ENCODE data around the gene RBM22.

The RBM22 gene

DNA sequence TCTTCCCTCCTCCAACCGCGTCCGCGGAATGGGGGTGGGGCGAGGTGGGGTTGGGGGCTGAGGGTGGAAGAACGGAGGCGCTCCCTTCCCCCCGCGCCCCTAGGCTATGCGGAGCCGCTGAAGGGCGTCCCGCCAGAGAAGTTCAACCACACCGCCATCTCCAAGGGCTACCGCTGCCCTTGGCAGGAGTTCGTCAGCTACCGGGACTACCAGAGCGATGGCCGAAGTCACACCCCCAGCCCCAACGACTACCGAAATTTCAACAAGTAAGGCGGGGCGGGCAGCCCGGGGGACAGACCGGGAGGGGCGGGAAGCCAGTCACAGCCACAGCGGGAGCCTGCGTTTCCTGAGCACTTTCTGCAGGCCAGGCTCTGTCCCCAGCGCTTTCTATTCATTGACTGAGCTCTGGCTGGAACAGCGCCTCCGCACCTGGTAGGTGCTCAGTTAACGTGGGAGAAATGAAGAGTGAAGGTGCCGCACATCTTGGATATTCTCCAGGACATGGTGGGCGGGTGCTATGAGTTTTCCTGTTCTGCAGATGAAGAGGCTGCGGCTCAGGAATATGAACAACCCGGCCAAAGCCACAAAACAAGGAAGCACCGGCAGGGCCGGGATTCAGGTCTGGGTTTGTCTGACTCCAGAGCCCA is 28.5 kb downstream of the RBM22 start:
- no peak for DNase-seq (ENCODE audit: low read depth)

DNA sequence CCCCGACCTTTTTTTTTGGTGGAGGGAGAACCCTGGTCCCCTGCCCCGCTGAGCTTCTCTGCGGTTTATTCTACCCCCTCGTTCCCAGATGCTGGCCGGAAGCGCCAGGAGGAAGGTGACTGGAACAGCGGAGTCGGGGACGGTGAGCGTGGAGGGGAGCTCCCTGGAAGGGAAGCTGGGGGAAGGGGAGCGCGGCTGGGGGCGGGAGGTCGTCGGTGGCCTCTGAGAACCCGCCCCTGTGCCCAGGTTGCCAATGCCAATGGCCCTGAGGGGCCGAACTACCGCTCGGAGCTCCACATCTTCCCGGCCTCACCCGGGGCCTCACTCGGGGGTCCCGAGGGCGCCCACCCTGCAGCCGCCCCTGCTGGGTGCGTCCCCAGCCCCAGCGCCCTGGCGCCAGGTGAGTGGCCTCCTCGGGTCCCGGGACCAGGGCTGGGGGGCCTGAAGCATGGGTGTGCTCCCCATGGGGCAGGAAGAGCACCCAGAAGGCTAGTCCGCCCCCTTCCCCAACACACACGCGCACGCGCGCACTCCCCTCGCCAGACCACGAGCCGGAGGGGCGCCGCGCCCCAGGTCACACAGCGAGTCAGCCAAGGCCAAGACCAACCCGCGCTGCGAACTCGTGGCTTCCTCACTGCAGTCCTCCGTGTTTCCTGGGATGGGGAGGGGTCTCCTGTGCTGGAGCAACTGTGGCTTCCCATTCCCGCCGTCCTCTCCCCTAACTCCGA is 29.2 kb downstream of the RBM22 start:
- DNase-seq (ENCODE audit: low read depth): no peak

DNA sequence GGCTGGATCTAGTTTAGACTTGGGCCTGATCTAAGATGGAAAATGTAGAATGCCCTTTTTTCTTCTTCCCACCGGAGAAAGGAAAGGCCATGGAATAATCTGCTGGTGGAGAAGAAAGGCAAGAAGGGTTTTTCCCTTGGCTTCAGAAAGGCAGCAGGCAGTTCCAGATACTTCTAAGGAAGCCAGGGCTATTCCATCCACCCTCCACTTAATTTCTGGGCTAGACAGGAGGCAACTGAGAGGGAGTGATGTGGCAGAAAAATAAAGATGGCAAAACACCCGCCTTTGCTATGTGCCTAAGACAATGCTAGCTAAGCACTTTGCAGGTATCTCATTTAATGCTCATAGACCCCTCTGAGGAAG is 29.9 kb downstream of the RBM22 start:
- no peak for DNase-seq (ENCODE audit: low read depth)

- no peak for DNase-seq (ENCODE audit: low read depth)
Observed at GRCh38 chr5:150670275-150670947, 30.5 kb downstream of the RBM22 start.

GRCh38 chr5:150665044-150665443 is 35.8 kb downstream of the RBM22 start:
- no peak for DNase-seq (ENCODE audit: low read depth)

GRCh38 chr5:150663936-150664335 is 36.9 kb downstream of the RBM22 start:
- DNase-seq (ENCODE audit: low read depth): no peak

- DNase-seq (ENCODE audit: low read depth): no peak
Observed at GRCh38 chr5:150662731-150663516, 37.9 kb downstream of the RBM22 start.

GRCh38 chr5:150661821-150662596 is 38.9 kb downstream of the RBM22 start:
- DNase-seq (ENCODE audit: low read depth): no peak

- DNase-seq (ENCODE audit: low read depth): no peak
Observed at GRCh38 chr5:150661086-150661485, 39.8 kb downstream of the RBM22 start, which contains the start of gene MYOZ3. MYOZ3 (plus strand) TSS chr5:150661251; CDS start chr5:150662942, 1,691 bp downstream.

DNA sequence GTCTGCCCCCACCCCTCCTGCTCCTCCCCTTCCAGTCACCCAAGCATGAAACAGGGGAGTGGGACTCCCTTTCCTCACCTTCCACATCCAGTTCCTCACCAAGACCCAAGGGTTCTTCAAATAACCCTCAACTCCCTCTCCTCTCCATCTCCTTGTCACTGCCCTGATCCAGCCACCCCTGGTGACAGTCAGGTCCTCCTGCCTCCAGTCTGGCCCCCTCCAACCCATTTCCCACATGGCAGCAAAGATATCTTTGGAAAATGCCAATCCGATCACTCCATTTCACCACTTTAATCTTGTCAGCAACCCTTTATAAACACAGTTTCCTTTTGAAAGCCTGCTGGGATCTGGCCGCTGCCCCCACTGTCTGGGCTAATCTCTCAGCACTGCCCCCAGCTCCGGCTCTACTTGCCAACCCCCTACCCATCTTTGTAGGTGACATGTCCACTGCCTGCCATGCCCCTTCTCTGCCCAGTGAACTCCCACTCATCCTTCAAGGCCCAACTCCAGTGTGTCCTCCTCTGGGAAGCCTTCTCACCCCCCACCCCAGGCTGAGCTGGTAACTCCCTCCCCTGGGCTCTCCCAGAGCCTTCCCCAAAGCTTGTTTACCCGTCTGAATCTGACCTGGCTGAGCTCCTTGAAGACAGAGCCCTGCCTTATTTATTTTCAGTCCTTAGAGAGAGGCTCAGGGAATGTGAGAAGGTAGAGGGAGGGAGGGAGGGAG is 40.6 kb downstream of the RBM22 start:
- DNase-seq (ENCODE audit: low read depth): no peak

DNA sequence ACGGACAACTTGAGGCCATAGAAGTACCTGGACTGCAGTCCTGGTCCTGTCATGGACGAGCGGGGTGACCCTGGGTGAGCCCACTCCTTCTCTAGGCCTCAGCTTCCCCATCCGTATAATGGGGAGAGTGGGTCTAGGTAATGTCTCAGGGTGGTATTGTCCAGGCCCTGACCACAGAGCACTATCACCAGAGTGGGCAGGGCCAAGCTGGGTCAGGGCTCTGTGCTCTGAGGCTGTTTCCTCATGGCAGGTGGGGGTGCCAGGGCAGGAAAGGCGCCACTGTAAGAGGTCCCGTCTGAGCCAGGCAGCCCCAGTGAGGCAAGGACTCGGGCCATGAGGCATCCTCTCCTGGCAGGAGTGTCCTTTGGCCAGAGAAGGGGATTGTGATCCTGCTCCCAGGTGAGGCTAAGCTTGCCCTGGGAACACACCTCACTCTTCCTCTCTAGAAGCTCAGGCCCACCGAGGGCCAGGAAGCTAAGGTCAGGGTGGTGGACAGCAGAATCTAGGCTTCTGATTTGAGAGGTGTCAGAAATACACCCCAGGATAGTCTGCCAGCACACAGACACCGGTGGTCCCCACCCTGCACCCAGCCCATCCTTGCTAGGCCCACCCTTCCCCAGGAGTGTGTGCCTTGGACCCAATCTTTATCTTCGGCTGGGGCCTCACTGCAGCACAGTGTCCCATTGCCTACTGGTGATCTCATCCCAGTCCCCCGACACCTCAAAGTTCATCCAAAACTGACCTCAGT is 41.3 kb downstream of the RBM22 start:
- DNase-seq (ENCODE audit: low read depth): no peak

DNA sequence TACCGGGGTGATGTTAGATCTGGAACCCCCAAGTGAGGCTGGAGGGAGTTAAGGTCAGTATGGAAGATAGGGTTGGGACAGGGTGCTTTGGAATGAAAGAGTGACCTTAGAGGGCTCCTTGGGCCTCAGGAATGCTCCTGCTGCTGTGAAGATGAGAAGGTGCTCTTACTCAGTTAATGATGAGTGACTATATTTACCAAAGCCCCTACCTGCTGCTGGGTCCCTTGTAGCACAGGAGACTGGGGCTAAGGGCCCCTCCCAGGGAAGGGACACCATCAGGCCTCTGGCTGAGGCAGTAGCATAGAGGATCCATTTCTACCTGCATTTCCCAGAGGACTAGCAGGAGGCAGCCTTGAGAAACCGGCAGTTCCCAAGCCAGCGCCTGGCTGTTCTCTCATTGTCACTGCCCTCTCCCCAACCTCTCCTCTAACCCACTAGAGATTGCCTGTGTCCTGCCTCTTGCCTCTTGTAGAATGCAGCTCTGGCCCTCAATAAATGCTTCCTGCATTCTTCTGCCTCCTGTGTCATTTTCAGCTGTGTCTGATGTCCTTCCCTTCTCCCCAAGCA is 42.1 kb downstream of the RBM22 start:
- no peak for DNase-seq (ENCODE audit: low read depth)

- no peak for DNase-seq (ENCODE audit: low read depth)
Observed at GRCh38 chr5:150658121-150658520, 42.7 kb downstream of the RBM22 start.

DNA sequence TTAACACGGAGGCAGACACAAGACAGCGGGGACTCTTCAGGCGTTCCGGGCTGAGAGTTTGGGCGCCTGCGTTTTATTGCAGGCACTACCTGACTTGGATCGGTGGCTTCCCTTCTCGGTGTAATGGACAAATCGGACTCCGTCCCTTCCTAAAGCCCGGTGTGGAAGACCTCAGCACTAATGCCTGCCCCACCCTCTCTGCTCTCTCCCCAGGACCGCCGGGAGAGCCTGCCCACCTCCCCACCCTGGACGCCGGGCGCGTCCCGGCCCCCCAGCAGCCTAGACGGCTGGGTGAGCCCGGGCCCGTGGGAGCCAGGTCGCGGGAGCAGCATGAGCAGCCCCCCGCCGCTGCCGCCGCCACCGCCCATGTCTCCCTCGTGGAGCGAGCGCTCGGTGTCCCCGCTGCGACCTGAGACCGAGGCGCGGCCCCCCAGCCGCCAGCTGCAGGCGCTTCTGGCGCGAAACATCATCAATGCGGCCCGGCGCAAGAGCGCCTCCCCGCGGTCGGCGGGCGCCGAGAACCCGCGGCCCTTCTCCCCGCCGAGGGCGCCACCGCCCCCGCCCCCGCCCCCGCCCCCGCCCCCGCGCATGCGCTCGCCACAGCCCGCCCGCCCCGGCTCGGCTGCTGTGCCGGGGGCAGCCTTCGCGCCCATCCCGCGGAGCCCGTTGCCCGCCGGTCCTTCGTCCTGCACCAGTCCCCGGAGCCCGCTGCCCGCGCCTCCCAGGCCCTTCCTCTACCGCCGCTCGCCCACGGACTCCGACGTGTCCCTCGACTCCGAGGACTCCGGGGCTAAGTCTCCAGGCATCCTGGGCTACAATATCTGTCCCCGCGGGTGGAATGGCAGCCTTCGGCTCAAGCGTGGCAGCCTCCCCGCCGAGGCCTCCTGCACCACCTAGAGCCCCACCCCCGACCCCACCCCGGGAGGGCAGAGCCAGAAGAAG is 44.4 kb downstream of the RBM22 start:
- DNase-seq (ENCODE audit: low read depth): peak; percentile 64

GRCh38 chr5:150655221-150655620 is 45.6 kb downstream of the RBM22 start:
- no peak for DNase-seq (ENCODE audit: low read depth)

GRCh38 chr5:150653762-150654556 is 46.9 kb downstream of the RBM22 start:
- DNase-seq (ENCODE audit: low read depth): no peak

- no peak for DNase-seq (ENCODE audit: low read depth)
Observed at GRCh38 chr5:150653145-150653761, 47.6 kb downstream of the RBM22 start.
